ENCODE results near the gene CD1E.
"Not testable (repeated sequence)": the region's sequence is repeated elsewhere in the genome, so short reads cannot be mapped to it uniquely, and the experiment has no call there.

CD1E gene

DNA sequence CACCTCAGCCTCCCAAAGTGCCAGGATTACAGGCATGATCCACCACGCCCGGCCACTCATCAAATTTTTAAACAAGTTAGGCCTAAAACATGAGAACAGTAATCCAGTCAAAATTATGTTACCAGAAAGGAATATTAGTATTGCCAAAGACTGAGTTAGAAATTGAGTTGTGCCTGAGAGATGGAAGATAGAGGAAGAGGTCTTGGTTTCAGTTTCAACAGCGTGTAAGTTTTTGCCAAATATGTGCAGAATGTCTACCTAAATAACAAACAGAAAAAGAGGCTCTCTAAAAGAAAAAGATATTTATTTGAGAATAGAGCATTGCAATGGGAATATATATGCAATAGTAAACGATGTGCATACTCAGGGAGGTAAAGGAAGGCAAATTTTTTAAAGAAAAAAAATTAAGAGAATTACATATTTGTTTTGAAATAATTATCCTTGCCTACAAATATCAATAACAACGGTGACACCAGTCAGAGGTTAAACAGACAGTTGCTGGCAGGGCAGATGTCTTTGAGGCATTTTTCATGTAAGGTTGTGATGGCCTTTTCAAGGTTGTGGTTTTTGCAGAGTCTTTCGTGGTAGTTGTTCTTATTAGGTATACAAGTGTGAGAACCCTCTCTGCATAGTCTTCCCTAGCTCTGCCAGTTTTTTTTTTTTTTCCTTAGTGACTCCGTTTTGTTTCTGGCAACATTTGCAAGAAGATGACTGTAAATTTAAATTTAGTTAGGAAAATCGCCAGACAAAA, 20.1 kb upstream of the CD1E start:
- POLR2A ChIA-PET: no interaction called here
- CTCF ChIA-PET: interaction anchor here (0.6 kb wide), 1 partner anchor 49 kb away, joined by 5 read pairs; no protein-coding TSS in a partner anchor
- DNase-seq (ENCODE audit: extremely low spot score): no peak
- TF ChIP-seq L3MBTL2 (conservative IDR thresholded peaks at IDR 0.05) (no peak), ARNT (IDR thresholded peaks at IDR 0.05) (no peak), TARDBP (IDR thresholded peaks at IDR 0.05) (no peak), FOXK2 (IDR thresholded peaks at IDR 0.05) (no peak), NFRKB (IDR thresholded peaks at IDR 0.05) (no peak), ZNF384 (IDR thresholded peaks at IDR 0.05) (no peak), BHLHE40 (IDR thresholded peaks at IDR 0.05; ENCODE audit: borderline replicate concordance) (no peak), FOXA1 (IDR thresholded peaks at IDR 0.05) (no peak), FOXM1 (IDR thresholded peaks at IDR 0.05; ENCODE audit: borderline replicate concordance) (no peak), HDGF (IDR thresholded peaks at IDR 0.05; ENCODE audit: borderline replicate concordance) (no peak), ELF4 (IDR thresholded peaks at IDR 0.05) (no peak)
- TF ChIP-seq, protein P1, sequence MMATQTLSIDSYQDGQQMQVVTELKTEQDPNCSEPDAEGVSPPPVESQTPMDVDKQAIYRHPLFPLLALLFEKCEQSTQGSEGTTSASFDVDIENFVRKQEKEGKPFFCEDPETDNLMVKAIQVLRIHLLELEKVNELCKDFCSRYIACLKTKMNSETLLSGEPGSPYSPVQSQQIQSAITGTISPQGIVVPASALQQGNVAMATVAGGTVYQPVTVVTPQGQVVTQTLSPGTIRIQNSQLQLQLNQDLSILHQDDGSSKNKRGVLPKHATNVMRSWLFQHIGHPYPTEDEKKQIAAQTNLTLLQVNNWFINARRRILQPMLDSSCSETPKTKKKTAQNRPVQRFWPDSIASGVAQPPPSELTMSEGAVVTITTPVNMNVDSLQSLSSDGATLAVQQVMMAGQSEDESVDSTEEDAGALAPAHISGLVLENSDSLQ (IDR thresholded peaks at IDR 0.05): no peak

DNA sequence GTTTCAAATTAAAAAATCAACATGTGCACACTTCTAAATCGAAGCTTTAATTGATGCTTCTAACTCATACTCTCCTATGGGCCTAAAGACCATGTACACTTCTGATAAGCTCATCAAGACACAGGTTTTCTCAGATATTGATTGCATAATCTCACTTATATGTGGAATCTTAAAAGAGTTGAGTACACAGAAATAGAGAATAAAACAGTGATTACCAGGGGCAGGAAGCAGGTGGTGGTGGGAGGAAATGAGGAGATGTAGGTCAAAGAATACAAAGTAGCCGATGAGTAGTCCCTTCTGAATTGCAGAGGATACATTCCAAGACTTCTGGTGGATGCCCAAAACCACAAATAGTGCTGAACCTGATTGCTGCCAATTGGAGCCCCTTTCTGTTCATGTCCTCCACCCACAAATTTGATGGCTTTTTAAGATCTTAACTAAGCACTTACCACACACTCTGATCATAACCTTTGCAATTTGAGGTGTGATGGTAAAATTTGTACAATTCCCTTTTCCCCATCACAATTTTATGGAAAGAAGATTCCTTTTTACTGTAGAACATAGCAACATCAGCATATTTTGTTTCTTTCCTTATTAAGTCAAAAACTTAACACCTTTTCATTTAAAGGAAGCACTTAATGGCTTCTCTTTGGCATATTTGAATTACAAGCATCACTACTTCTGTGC, 19.0 kb upstream of the CD1E start:
- ChIA-PET CTCF (no interaction called here), POLR2A (no interaction called here)
- DNase-seq (ENCODE audit: extremely low spot score): no peak
- TF ChIP-seq LEF1 (IDR thresholded peaks at IDR 0.05; ENCODE audit: borderline replicate concordance): no peak
- TF ChIP-seq FOXA1 (IDR thresholded peaks at IDR 0.05): no peak
- no peak for TF ChIP-seq SP1 (IDR thresholded peaks at IDR 0.05)
- TF ChIP-seq FOXK2 (IDR thresholded peaks at IDR 0.05): no peak
- no peak for TF ChIP-seq CTBP1 (IDR thresholded peaks at IDR 0.05; ENCODE audit: borderline replicate concordance)
- no peak for TF ChIP-seq HDGF (IDR thresholded peaks at IDR 0.05; ENCODE audit: borderline replicate concordance)
- no peak for TF ChIP-seq TARDBP (IDR thresholded peaks at IDR 0.05)
- no peak for TF ChIP-seq L3MBTL2 (conservative IDR thresholded peaks at IDR 0.05)
- TF ChIP-seq FOXM1 (IDR thresholded peaks at IDR 0.05; ENCODE audit: borderline replicate concordance): no peak
- TF ChIP-seq ZNF384 (IDR thresholded peaks at IDR 0.05): no peak
- TF ChIP-seq NFRKB (IDR thresholded peaks at IDR 0.05): no peak
- TF ChIP-seq, protein P1 (IDR thresholded peaks at IDR 0.05): no peak
- TF ChIP-seq ELF4 (IDR thresholded peaks at IDR 0.05): no peak
- TF ChIP-seq ARNT (IDR thresholded peaks at IDR 0.05): no peak
- no peak for TF ChIP-seq BHLHE40 (IDR thresholded peaks at IDR 0.05; ENCODE audit: borderline replicate concordance)
- TF ChIP-seq SUZ12 (IDR thresholded peaks at IDR 0.05): no peak

DNA sequence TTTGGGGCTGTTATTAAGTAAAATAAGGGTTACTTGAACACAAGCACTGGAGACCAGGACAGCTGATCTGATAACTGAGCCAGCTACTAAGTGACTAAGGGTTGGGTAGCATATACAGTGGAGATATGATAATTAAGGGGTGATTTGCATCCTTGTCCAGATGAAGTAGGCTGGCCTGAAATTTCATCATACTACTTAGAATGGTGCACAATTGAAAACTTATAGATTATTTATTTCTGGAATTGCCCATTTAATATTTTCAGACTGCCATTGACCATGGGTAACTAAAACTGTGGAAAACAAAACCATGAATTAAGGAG, 18.5 kb upstream of the CD1E start:
- CTCF ChIA-PET: no interaction called here
- TF ChIP-seq ZNF384 (IDR thresholded peaks at IDR 0.05): no peak
- no peak for TF ChIP-seq LEF1 (IDR thresholded peaks at IDR 0.05; ENCODE audit: borderline replicate concordance)
- TF ChIP-seq HDGF (IDR thresholded peaks at IDR 0.05; ENCODE audit: borderline replicate concordance): no peak
- no peak for TF ChIP-seq L3MBTL2 (conservative IDR thresholded peaks at IDR 0.05)
- no peak for TF ChIP-seq BHLHE40 (IDR thresholded peaks at IDR 0.05; ENCODE audit: borderline replicate concordance)
- no peak for TF ChIP-seq SUZ12 (IDR thresholded peaks at IDR 0.05)
- TF ChIP-seq FOXM1 (IDR thresholded peaks at IDR 0.05; ENCODE audit: borderline replicate concordance): no peak
- no peak for TF ChIP-seq FOXA1 (IDR thresholded peaks at IDR 0.05)
- TF ChIP-seq CTBP1 (IDR thresholded peaks at IDR 0.05; ENCODE audit: borderline replicate concordance): no peak
- POLR2A ChIA-PET: no interaction called here
- no peak for DNase-seq (ENCODE audit: extremely low spot score)

DNA sequence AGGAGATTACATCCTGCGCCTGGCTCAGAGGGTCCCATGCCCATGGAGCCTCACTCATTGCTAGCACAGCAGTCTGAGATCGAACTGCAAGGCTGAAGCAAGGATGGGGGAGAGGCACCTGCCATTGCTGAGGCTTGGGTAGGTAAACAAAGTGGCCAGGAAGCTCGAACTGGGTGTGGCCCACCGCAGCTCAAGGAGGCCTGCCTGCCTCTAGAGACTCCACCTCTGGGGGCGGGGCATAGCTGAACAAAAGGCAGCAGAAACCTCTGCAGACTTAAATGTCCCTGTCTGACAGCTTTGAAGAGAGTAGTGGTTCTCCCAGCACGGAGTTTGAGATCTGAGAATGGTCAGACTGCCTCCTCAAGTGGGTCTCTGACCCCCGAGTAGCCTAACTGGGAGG, 17.3 kb upstream of the CD1E start:
- CTCF ChIA-PET; DNase-seq (ENCODE audit: extremely low spot score); POLR2A ChIA-PET: not testable (repeated sequence)

DNA sequence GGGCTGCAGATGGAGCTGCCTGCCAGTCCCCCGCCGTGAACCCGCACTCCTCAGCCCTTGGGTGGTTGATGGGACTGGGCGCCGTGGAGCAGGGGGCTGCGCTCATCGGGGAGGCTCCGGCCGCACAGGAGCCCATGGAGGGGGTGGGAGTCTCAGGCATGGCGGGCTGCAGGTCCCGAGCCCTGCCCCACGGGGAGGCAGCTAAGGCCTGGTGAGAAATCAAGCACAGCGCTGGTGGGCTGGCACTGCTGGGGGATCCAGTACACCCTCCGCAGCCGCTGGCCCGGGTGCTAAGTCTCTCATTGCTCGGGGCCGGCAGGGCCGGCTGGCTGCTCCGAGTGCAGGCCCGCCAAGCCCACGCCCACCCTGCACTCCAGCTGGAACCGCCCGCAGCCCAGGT, 4.7 kb upstream of the CD1E start:
- DNase-seq (ENCODE audit: extremely low spot score); POLR2A ChIA-PET; CTCF ChIA-PET: not testable (repeated sequence)

DNA sequence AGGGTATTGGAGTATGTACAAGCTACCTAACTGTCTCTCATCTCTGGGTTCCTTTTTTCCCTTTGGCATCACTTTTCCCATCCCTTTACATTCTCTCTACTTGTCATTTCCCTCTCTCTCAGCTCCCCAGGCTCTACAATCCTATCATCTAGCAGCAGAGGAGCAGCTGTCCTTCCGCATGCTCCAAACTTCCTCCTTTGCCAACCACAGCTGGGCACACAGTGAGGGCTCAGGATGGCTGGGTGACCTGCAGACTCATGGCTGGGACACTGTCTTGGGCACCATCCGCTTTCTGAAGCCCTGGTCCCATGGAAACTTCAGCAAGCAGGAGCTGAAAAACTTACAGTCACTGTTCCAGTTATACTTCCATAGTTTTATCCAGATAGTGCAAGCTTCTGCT, 561 bp downstream of the CD1E start:
- no peak for DNase-seq (ENCODE audit: extremely low spot score)
- CTCF ChIA-PET: no interaction called here
- POLR2A ChIA-PET: no interaction called here
- TF ChIP-seq, protein P1 (IDR thresholded peaks at IDR 0.05): no peak
- TF ChIP-seq FOXA1 (IDR thresholded peaks at IDR 0.05) (no peak), ARNT (IDR thresholded peaks at IDR 0.05) (no peak), SUZ12 (IDR thresholded peaks at IDR 0.05) (no peak), TARDBP (IDR thresholded peaks at IDR 0.05) (no peak)

DNA sequence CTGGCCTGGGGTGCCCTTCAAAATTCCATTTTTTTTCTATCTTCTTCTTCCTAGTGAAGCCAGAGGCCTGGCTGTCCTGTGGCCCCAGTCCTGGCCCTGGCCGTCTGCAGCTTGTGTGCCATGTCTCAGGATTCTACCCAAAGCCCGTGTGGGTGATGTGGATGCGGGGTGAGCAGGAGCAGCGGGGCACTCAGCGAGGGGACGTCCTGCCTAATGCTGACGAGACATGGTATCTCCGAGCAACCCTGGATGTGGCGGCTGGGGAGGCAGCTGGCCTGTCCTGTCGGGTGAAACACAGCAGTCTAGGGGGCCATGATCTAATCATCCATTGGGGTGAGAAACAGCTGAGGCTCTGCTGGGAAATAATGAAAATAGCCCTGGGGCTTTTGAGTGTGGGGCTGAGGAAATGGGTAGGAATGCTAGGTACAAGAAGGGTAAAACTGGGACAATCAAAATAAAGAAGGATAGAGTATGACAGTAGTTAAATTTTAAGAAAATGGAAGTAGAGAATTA, 2.1 kb downstream of the CD1E start:
- TF ChIP-seq HDGF (IDR thresholded peaks at IDR 0.05; ENCODE audit: borderline replicate concordance): no peak
- no peak for TF ChIP-seq FOXK2 (IDR thresholded peaks at IDR 0.05)
- no peak for TF ChIP-seq NFRKB (IDR thresholded peaks at IDR 0.05)
- TF ChIP-seq ARNT (IDR thresholded peaks at IDR 0.05): no peak
- ChIA-PET POLR2A (no interaction called here), CTCF (no interaction called here)
- no peak for DNase-seq (ENCODE audit: extremely low spot score)
